GM12873 (cell line): ENCODE measurements around the gene ZBTB40.

Source experiments
- TF ChIP-seq, protein P1 (sequence below): IDR thresholded peaks from 2 replicates; pipeline ENCODE4 v1.5.1; 2012; ENCODE audit warnings: low read depth, mild to moderate bottlenecking, moderate library complexity, low read length, control low read depth; ENCODE audit not compliant: insufficient read depth; ENCODE audit errors: missing control alignments

Gene ZBTB40

DNA sequence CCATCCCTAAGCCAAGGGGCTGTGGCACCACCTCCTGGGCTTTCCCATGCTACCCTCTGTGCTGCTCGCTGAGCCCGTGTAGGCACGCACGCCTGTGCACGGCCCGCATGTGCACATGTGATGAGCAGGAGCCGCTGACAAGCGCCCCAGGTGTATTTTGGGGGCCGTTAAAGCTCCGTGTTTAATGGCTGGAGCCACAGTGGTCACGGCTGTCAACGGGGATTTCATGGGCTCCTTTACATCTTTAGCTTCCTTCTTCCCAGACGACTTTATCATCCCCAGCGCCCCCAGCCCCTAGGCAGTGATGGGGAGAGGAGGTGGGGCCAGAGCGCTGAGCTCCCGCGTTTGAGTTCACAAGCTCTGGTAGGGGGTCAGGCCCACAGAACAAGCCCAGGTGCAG lies 99.9 kb downstream of the ZBTB40 start:
- TF ChIP-seq, protein P1, sequence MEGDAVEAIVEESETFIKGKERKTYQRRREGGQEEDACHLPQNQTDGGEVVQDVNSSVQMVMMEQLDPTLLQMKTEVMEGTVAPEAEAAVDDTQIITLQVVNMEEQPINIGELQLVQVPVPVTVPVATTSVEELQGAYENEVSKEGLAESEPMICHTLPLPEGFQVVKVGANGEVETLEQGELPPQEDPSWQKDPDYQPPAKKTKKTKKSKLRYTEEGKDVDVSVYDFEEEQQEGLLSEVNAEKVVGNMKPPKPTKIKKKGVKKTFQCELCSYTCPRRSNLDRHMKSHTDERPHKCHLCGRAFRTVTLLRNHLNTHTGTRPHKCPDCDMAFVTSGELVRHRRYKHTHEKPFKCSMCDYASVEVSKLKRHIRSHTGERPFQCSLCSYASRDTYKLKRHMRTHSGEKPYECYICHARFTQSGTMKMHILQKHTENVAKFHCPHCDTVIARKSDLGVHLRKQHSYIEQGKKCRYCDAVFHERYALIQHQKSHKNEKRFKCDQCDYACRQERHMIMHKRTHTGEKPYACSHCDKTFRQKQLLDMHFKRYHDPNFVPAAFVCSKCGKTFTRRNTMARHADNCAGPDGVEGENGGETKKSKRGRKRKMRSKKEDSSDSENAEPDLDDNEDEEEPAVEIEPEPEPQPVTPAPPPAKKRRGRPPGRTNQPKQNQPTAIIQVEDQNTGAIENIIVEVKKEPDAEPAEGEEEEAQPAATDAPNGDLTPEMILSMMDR = no peak

DNA sequence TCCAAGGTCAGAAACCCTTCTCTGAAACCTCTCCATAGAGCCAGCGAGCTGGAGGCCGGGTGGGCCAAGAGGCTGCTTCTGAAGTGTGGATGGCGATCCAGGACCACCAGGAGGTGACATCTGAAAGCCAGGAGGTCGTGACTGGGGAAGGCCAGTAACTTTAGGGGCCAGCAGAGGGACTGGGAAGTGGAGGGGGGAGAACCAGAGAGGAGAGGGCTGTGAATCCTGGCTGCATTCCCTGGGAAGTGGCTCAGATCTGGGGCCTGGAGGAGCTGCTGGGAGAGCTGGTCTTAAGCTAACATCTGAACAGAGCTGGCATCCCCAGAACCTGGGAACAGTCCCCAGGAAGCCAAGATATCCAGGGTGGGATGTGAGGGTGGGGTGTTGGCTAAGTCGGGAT lies 100.4 kb downstream of the ZBTB40 start:
- TF ChIP-seq, protein P1 = no peak

DNA sequence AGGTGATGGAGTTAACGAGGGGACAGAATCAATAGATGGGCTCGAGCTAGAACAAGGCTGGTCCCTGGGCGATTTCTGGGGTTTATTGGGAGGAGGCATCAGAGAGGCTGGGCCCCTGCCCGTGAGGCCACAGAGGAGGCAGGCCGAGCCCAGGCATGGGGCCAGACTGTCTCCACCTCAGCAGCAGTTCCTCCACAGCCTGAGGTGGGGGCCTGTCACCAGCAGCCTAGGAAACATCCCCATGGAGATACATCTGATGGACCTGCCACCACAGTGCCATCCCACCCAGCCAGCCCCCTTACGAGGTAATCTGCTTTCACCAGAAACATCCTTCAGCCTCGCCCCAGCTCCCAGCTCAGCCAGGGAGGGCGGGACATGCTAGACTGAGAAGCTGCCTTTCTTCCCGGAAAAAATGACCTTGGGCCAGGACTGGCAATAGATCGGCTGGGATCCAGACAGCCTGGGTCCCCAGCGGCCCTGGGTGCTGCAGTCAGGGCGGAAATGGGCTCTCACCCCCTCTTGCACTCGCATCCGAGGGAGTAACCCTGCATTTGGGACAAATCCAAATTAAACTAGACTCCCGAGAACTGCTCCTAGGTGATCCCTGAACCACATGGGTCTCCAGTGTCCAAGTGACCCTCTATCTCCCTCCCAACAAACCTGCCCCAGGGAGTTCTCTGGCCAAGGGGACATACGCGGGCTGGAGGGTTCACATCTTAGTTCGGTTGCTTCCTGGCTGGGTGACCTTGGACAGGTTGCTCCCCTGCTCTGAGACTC lies 101.6 kb downstream of the ZBTB40 start:
- TF ChIP-seq, protein P1 = no peak

DNA sequence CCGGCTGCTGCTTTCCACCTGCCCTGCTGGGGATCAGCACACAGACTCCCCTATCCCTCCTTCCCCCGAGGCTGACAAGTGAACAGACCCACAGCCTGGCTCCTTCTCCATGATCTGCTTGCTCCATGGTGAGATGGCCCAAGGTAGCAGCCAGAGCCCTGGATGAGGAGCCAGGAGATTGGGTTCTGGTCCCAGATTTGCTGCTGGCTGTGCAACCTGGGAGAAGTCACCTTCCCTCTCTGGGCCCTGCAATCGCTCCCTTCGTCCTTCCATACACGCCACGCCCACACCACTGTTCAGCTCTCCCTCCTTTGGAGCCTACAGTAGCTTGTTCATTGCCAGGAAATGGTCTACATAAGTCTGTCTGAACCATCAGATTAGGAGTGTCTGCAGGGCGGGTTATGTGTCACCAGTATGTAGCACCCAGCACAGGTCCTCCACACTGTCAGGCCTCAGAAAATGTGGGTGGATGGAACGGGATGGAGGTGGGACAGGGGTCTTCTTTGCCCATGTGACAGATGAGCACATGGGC lies 102.4 kb downstream of the ZBTB40 start:
- TF ChIP-seq, protein P1 = no peak

DNA sequence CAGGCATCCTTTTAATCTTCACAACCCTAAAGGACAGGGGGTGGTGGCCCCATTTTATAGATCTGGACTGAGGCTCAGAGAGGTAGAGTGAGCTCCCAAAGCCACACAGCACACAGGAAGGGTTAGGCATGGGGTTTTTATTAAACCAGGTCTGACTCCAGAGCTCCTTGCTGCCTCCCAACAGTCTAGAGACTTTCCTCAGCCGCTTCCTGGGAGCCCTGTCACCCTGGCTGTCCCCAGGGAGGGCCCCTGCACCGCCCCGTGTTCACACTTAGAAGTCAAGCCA lies 103.7 kb downstream of the ZBTB40 start:
- TF ChIP-seq, protein P1 = no peak

DNA sequence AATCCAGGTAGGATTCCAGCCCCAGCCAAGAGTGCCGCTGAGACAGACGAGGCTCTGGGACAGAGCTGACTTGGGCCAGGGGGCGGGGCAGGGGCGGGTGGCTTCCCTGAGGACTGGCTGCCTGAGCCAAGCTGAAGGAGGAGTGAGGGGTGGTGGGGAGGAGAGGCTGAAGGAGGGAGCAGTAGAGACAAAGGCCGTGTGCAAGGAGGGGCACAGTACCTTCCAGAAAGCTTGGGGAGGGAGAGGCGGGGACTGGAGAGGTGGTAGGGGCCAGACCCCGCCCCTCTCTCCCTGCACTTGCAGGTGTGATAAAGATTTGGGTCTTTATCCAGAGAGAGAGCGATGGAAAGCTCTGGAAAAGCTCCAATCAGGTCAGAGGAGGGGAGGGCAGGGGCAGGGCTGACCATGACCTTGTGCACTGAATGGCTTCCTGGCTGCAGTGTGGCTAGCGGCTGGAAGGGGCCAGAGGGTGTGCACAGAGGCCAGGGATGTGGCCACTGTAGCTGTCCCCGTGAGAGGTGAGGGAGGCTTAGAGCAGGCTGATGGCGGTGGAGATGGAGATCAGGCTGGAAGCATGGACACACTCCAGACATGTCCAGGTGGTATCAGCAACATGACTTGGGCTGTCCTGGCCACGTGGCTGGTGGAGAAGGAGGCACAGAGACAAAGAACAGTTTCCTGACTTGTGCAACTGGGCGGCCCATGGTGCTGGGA lies 104.9 kb downstream of the ZBTB40 start:
- TF ChIP-seq, protein P1 = no peak

DNA sequence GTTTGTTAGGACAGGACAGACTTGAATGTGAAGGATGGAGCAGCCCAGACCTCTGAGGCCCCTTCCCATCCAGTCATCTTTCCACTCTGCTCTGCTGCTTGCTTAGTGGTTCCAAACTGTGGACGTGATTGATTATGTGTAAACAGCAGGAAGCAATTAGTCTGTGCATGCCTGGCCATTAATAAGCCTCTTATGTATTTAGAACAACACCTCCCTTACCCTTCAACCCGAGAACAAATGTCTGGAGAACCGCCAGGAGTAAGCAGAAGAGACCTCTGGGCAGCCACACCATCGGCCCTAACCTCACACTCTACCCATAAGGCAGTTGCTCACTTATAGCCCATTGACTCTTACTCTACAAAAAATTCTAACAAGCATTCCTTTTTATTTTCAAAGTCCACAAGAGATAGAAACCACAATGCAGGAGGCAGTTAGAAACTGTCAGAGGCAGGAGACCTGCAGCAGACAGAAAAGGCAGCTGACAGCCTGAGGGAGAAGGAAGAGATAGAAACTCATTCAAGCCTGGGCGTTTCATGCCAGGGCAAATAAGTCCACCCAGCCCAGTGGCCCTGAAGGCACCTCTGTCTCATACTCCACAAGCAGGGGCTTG lies 105.8 kb downstream of the ZBTB40 start:
- TF ChIP-seq, protein P1 = no peak
